Right lobe of liver (tissue), 4 donors: Measurements from ENCODE around the gene CHRNA5.

Experiments used
- CTCF ChIP-seq, 4 donors: fragments of 200-600 bp in 3 of 4; fragments of 450-650 bp in 1 of 4; IDR thresholded peaks; one replicate each; pipeline versions ENCODE4 v1.5.1 to v1.8.0; 2016 to 2022; ENCODE audit warnings: antibody characterized with exemption in 4 of 4, mild to moderate bottlenecking in 2 of 4
- POLR2A ChIP-seq: fragments of 450-650 bp; IDR thresholded peaks from one replicate; pipeline ENCODE4 v1.6.1; 2017; ENCODE audit warnings: antibody characterized with exemption, mild to moderate bottlenecking
- donor health status: DM: no; HTN: no; CAD: no.
- donor health status: DM: no; HTN: no; CAD: no.
- donor health status: DM: no; HTN: yes; CAD: no.

GRCh38 chr15:78628227-78628626 lies 62.9 kb downstream of the CHRNA5 start:
- TF ChIP-seq CTCF (IDR thresholded peaks at IDR 0.05) (no peak), POLR2A (no peak)
